COLO829 (cell line): ENCODE results near the gene EIF2AK2.
"Not testable (repeated sequence)": the region's sequence is repeated elsewhere in the genome, so short reads cannot be mapped to it uniquely, and the experiment has no call there.

Experiments
- DNase-seq: peaks from one replicate; pipeline ENCODE4 v3.0.0; 2012; ENCODE audit warnings: low spot score

The EIF2AK2 gene

GRCh38 chr2:37156857-37157714, at the start of gene EIF2AK2:
Gene EIF2AK2, minus strand, starts transcription at chr2:37156980. Its CDS starts 9,174 bp downstream, at chr2:37147806.
- peak; percentile 96 for DNase-seq

- DNase-seq: no peak
Measured at GRCh38 chr2:37205689-37206341, 49.0 kb upstream of the EIF2AK2 start.

- DNase-seq: not testable (repeated sequence)
Measured at GRCh38 chr2:37205071-37205661, 48.4 kb upstream of the EIF2AK2 start.

GRCh38 chr2:37203708-37204107, 46.9 kb upstream of the EIF2AK2 start:
- no peak for DNase-seq

- peak; percentile 20 for DNase-seq
Measured at GRCh38 chr2:37201766-37202165, 45.0 kb upstream of the EIF2AK2 start.

- DNase-seq: no peak
Measured at GRCh38 chr2:37201208-37201607, 44.4 kb upstream of the EIF2AK2 start.

- no peak for DNase-seq
Measured at GRCh38 chr2:37198681-37199065, 41.9 kb upstream of the EIF2AK2 start.

- peak; percentile 92 for DNase-seq
Measured at GRCh38 chr2:37196320-37197195, 39.8 kb upstream of the EIF2AK2 start, which contains the start of gene CEBPZOS. Gene CEBPZOS, plus strand, starts transcription at chr2:37196496. Its CDS starts 3,209 bp downstream, at chr2:37199705.

GRCh38 chr2:37195862-37196319, 39.1 kb upstream of the EIF2AK2 start:
- not testable (repeated sequence) for DNase-seq

GRCh38 chr2:37192551-37192950, 35.8 kb upstream of the EIF2AK2 start:
- no peak for DNase-seq

GRCh38 chr2:37191747-37192146, 35.0 kb upstream of the EIF2AK2 start:
- no peak for DNase-seq

GRCh38 chr2:37191253-37191652, 34.5 kb upstream of the EIF2AK2 start:
- no peak for DNase-seq

- DNase-seq: no peak
Measured at GRCh38 chr2:37190290-37190689, 33.5 kb upstream of the EIF2AK2 start.

GRCh38 chr2:37189452-37190153, 32.8 kb upstream of the EIF2AK2 start:
- DNase-seq: peak; percentile 92

GRCh38 chr2:37188570-37188969, 31.8 kb upstream of the EIF2AK2 start, which contains the start of gene SULT6B1:
Gene SULT6B1, minus strand, starts transcription at chr2:37188670. Its CDS starts 30 bp downstream, at chr2:37188640.
- no peak for DNase-seq

GRCh38 chr2:37181726-37182684, 25.2 kb upstream of the EIF2AK2 start:
- no peak for DNase-seq

- DNase-seq: no peak
Measured at GRCh38 chr2:37180640-37181039, 23.9 kb upstream of the EIF2AK2 start.

GRCh38 chr2:37180006-37180639, 23.3 kb upstream of the EIF2AK2 start:
- DNase-seq: no peak

GRCh38 chr2:37173741-37174140, 17.0 kb upstream of the EIF2AK2 start:
- no peak for DNase-seq
